Testis (tissue), 2 donors: ENCODE measurements around the gene CHRNB1.

Experiments
- CTCF ChIP-seq, 3 experiments: fragments of 450-650 bp in 2 of 3; fragments of 200-600 bp in 1 of 3; sonication (generic) in 1 of 3; IDR thresholded peaks; one replicate each; pipeline ENCODE4 v1.5.1; 2016 to 2019; ENCODE audit warnings: antibody characterized with exemption in 3 of 3, mild to moderate bottlenecking in 2 of 3, moderate library complexity in 1 of 3
- POLR2A ChIP-seq: fragments of 450-650 bp; IDR thresholded peaks from one replicate; pipeline ENCODE4 v1.6.1; 2017; ENCODE audit warnings: antibody characterized with exemption, mild to moderate bottlenecking, moderate library complexity

DNA sequence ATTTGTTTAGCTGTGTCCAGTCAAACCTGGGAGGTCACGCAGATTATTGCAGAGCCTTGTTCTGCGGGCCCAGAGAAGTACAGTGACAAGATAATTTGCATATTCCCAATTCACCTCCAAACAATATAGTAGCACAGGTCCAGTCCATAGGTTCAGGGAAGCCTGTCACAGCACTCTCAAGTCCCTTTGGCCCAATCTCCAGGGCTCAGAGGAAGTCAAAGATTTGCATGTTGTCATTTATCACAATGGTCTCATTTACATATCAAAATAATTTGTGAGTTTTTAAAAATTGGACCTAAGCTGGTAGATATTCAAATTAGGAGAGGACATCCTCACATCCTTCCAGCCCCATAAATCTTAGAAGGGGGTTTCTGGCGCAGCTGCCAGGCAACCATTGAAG is 22.6 kb downstream of the CHRNB1 start:
- TF ChIP-seq POLR2A = no peak
- TF ChIP-seq CTCF (IDR thresholded peaks at IDR 0.05) = no peak
